Suprapubic skin (tissue), 4 donors: ENCODE measurements around the gene PCYT1A.

Source experiments
- EP300 ChIP-seq: sonication (generic); formaldehyde crosslinking; IDR thresholded peaks from one replicate; pipeline ENCODE4 v1.6.1; 2017; ENCODE audit warnings: antibody characterized with exemption
- POLR2A ChIP-seq, 2 donors: fragments of 450-650 bp; IDR thresholded peaks; one replicate each; pipeline ENCODE4 v1.6.1; 2017; ENCODE audit warnings: antibody characterized with exemption in 2 of 2, mild to moderate bottlenecking in 2 of 2, moderate library complexity in 2 of 2
- POLR2AphosphoS5 ChIP-seq, 3 donors: sonication (generic); formaldehyde crosslinking; IDR thresholded peaks; one replicate each; pipeline ENCODE4 v1.6.1; 2017; ENCODE audit warnings: antibody characterized with exemption in 3 of 3
- TF ChIP-seq, protein P1 (sequence below), 2 donors: fragments of 200-600 bp in 1 of 2; fragments of 450-650 bp in 1 of 2; sonication (generic) in 1 of 2; IDR thresholded peaks; one replicate each; pipeline ENCODE4 v1.5.1; 2016 to 2019; ENCODE audit warnings: antibody characterized with exemption in 2 of 2, mild to moderate bottlenecking in 1 of 2, moderate library complexity in 1 of 2

DNA sequence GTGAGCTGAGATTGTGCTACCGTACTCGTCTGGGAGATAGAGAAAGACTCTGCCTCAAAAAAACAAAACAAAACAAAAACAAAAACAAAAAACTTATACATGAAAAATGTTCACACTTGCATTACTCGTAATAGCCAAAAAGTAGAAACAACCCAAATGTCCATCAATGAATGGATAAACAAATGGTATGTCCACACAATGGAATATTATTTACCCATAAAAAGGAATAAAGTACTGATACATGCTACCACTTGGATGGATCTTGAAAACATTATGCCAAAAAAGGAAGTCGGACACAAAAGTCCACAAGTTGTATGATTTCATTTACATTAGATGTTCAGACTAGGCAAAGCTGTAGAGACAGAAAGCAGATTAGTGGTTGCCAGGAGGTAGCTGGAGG lies 26.7 kb downstream of the PCYT1A start:
- TF ChIP-seq, protein P1, sequence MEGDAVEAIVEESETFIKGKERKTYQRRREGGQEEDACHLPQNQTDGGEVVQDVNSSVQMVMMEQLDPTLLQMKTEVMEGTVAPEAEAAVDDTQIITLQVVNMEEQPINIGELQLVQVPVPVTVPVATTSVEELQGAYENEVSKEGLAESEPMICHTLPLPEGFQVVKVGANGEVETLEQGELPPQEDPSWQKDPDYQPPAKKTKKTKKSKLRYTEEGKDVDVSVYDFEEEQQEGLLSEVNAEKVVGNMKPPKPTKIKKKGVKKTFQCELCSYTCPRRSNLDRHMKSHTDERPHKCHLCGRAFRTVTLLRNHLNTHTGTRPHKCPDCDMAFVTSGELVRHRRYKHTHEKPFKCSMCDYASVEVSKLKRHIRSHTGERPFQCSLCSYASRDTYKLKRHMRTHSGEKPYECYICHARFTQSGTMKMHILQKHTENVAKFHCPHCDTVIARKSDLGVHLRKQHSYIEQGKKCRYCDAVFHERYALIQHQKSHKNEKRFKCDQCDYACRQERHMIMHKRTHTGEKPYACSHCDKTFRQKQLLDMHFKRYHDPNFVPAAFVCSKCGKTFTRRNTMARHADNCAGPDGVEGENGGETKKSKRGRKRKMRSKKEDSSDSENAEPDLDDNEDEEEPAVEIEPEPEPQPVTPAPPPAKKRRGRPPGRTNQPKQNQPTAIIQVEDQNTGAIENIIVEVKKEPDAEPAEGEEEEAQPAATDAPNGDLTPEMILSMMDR (IDR thresholded peaks at IDR 0.05) = no peak
- no peak for TF ChIP-seq POLR2A (IDR thresholded peaks at IDR 0.05)
- no peak for TF ChIP-seq POLR2AphosphoS5 (IDR thresholded peaks at IDR 0.05)
- TF ChIP-seq EP300 = no peak
